HepG2 (cell line): ENCODE measurements around the gene NEIL3. TPM values are rescaled to one million over a fixed set of nuclear protein-coding genes. Genes with fewer than 3 reads are reported as not detected.
A peak's percentile ranks its signal among the peaks of the same experiment; 100 is the strongest.

ENCODE experiments used
- CCAR2 ChIP-seq: fragments of 200-400 bp; formaldehyde crosslinking; optimal IDR thresholded peaks from 2 replicates; pipeline ENCODE3; 2018; ENCODE audit warnings: low read depth, mild to moderate bottlenecking, low read length, moderate library complexity
- ETV5 ChIP-seq: IDR thresholded peaks from 2 replicates; pipeline ENCODE4 v1.6.1; 2018; ENCODE audit warnings: missing biosample characterization, missing genetic modification reagents, inconsistent platforms, borderline replicate concordance
- GATAD1 ChIP-seq: IDR thresholded peaks from 2 replicates; pipeline ENCODE4 v1.6.1; 2016; ENCODE audit warnings: missing genetic modification reagents, missing compliant biosample characterization
- LBX2 ChIP-seq: sonication (generic); formaldehyde crosslinking; IDR thresholded peaks from 2 replicates; pipeline ENCODE4 v1.5.0; 2020; ENCODE audit warnings: missing genetic modification reagents, mild to moderate bottlenecking, borderline replicate concordance
- MATR3 ChIP-seq: sonication (generic); formaldehyde crosslinking; IDR thresholded peaks from 2 replicates; pipeline ENCODE4 v1.4.0; 2020; ENCODE audit warnings: missing genetic modification reagents
- MXI1 ChIP-seq: IDR thresholded peaks from 3 replicates; pipeline ENCODE4 v1.6.1; 2012; ENCODE audit warnings: low read depth, low read length, inconsistent platforms, borderline replicate concordance
- NR2F1 ChIP-seq, 2 experiments: fragments of 450-650 bp in 1 of 2; formaldehyde crosslinking in 1 of 2; IDR thresholded peaks; 2 replicates each; pipeline versions ENCODE4 v1.5.0 to v1.6.1; 2016 to 2020; ENCODE audit warnings: mild to moderate bottlenecking in 1 of 2, missing compliant biosample characterization in 1 of 2, missing genetic modification reagents in 1 of 2, moderate library complexity in 1 of 2
- PATZ1 ChIP-seq: sonication (generic); formaldehyde crosslinking; IDR thresholded peaks from 2 replicates; pipeline ENCODE4 v1.4.0; 2020; ENCODE audit warnings: missing genetic modification reagents
- REST ChIP-seq, 2 experiments: IDR thresholded peaks; 2 replicates each; pipeline ENCODE4 v1.6.1; 2011 to 2012; ENCODE audit warnings: low read length in 2 of 2, borderline replicate concordance in 1 of 2, low read depth in 1 of 2, mild to moderate bottlenecking in 1 of 2, moderate library complexity in 1 of 2
- RXRA ChIP-seq: sonication (generic); formaldehyde crosslinking; IDR thresholded peaks from 2 replicates; pipeline ENCODE4 v1.5.1; 2020; ENCODE audit warnings: missing genetic modification reagents
- SMAD1 ChIP-seq: sonication (generic); formaldehyde crosslinking; IDR thresholded peaks from 2 replicates; pipeline ENCODE4 v1.4.0; 2020; ENCODE audit warnings: missing genetic modification reagents, low read depth, mild to moderate bottlenecking, borderline replicate concordance
- SP1 ChIP-seq, 2 experiments: fragments of 450-650 bp in 1 of 2; sonication (generic) in 1 of 2; formaldehyde crosslinking in 1 of 2; IDR thresholded peaks; 2 replicates each; pipeline versions ENCODE4 v1.4.0 to v1.6.1; 2016 to 2020; ENCODE audit warnings: missing genetic modification reagents in 1 of 2
- SRY ChIP-seq: sonication (generic); formaldehyde crosslinking; IDR thresholded peaks from 2 replicates; pipeline ENCODE4 v1.8.0; 2022; ENCODE audit warnings: mild to moderate bottlenecking, missing genetic modification reagents
- SUZ12 ChIP-seq: fragments of 150-350 bp; IDR thresholded peaks from 2 replicates; pipeline ENCODE4 v1.6.1; 2014; ENCODE audit warnings: low read depth, low read length
- ZNF280B ChIP-seq: sonication (generic); formaldehyde crosslinking; IDR thresholded peaks from 2 replicates; pipeline ENCODE4 v1.5.0; 2020; ENCODE audit warnings: missing genetic modification reagents, mild to moderate bottlenecking, borderline replicate concordance
- ZNF296 ChIP-seq: sonication (generic); formaldehyde crosslinking; conservative IDR thresholded peaks from 2 replicates; pipeline ENCODE4 v1.5.0; 2020; ENCODE audit warnings: mild to moderate bottlenecking, missing genetic modification reagents
- ZNF709 ChIP-seq: sonication (generic); formaldehyde crosslinking; IDR thresholded peaks from 2 replicates; pipeline ENCODE4 v1.5.0; 2020; ENCODE audit warnings: mild to moderate bottlenecking, missing genetic modification reagents
- ZNF761 ChIP-seq: sonication (generic); formaldehyde crosslinking; conservative IDR thresholded peaks from 2 replicates; pipeline ENCODE4 v1.4.0; 2020; ENCODE audit warnings: mild to moderate bottlenecking, missing genetic modification reagents
- ZNF841 ChIP-seq: sonication (generic); formaldehyde crosslinking; IDR thresholded peaks from 2 replicates; pipeline ENCODE4 v1.8.1; 2023; ENCODE audit warnings: missing genetic modification reagents, borderline replicate concordance
- polyA plus RNA-seq, 8 experiments: library from polyadenylated mRNA; depleted of rRNA in 3 of 8; stranded (reverse) in 7 of 8; unstranded in 1 of 8; fragments of >200 nt; fragmentation: Illumina TruSeq in 4 of 8; extraction: Trizol in 4 of 8; gene quantifications; 2 replicates each; pipeline versions ENCODE4 v1.2.1 to v1.2.3, GENCODE V29; 2011 to 2016; ENCODE audit warnings: low read depth in 4 of 8, missing spikeins in 1 of 8, mixed read lengths in 1 of 8; ENCODE audit not compliant: insufficient read depth in 1 of 8
- total RNA-seq, 5 experiments: library from RNA; depleted of rRNA; stranded (reverse); fragments of >200 nt; fragmentation: Illumina TruSeq; extraction: Trizol; gene quantifications; 2 replicates each; pipeline ENCODE4 v1.2.3, GENCODE V29; 2016; ENCODE audit warnings: low read depth in 1 of 5

Gene NEIL3
- total and polyA plus RNA-seq, 2 of the 13 experiments (the other 11 are each of a cell fraction or from before 2014, with no cell fraction given), result 3.5 to 8.4 TPM

GRCh38 chr4:177309522-177310371, at the start of gene NEIL3 (continued):
- peak; percentile 41; the same call in 1 of the 2 replicates for TF ChIP-seq SRY (CRISPR knock-in tag)
- no peak for TF ChIP-seq MATR3 (CRISPR knock-in tag)
- TF ChIP-seq ZNF296, result no peak
- TF ChIP-seq NR2F1 (CRISPR knock-in tag; IDR thresholded peaks at IDR 0.05), result no peak
- TF ChIP-seq ZNF280B (CRISPR knock-in tag), result peak; percentile 61; the same call in 1 of the 2 replicates
- peak; percentile 93 for TF ChIP-seq MXI1
- TF ChIP-seq ETV5, result no peak
- TF ChIP-seq SMAD1 (CRISPR knock-in tag), result peak; percentile 86; the same call in 1 of the 2 replicates
- no peak for TF ChIP-seq SUZ12
- no peak for TF ChIP-seq LBX2
- TF ChIP-seq ZNF841 (CRISPR knock-in tag), result 0 out of 2 replicates have a peak, but pooled peaks have one; percentile 52
- peak in 1 of 2 experiments; percentile 44; a peak in 1 of 4 replicates for TF ChIP-seq REST (IDR thresholded peaks at IDR 0.05; ENCODE audit: borderline replicate concordance in 1 of 2, low read depth in 1 of 2, low read length in 2 of 2)
- no peak for TF ChIP-seq ZNF761
- no peak for TF ChIP-seq SP1 (IDR thresholded peaks at IDR 0.05)
- peak; percentile 91 for TF ChIP-seq SP1 (CRISPR knock-in tag; IDR thresholded peaks at IDR 0.05)
- TF ChIP-seq RXRA (CRISPR knock-in tag), result peak; percentile 77; the same call in 1 of the 2 replicates
- no peak for TF ChIP-seq CCAR2
- no peak for TF ChIP-seq ZNF709 (CRISPR knock-in tag)
- TF ChIP-seq GATAD1 (CRISPR knock-in tag), result peak; percentile 90
- no peak; the same call in 1 of the 2 replicates for TF ChIP-seq PATZ1 (CRISPR knock-in tag)
